Posterior cingulate gyrus (tissue), 11 donors: ENCODE measurements around the gene CD34.

ENCODE experiments used
- DNase-seq, 10 donors: peaks; one replicate each; pipeline versions ENCODE4 v3.0.0 to v3.0.0-alpha.2; 2020 to 2021; ENCODE audit warnings: mixed read lengths in 3 of 10
- intact Hi-C: fragments of 100-400 bp; cut with DNase I; formaldehyde crosslinking; loops from one replicate; pipeline ENCODE4 v1.15.1; 2023

CD34 gene

DNA sequence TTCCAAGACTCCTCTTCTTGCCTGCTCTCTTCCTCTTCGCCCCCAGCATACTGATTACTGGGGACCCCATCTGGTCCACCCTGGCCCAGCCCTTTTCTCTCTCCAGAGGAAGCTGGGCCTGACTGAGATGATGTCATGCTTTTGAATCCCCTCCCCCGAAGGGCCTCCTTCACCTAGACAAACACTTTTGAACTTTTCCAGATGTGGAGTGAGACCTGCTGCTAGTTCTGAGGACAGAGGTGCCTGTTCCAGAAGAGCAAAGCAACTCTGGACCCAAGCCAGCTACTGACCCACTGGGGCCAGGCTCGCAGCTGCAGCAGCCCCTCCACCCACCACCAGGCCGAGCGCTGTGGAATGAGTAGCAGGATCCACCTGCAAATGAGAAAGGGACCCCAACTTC is 8.4 kb downstream of the CD34 start:
- intact Hi-C loops = no loop called here
- DNase-seq = peak in 1 of 10 donors; percentile 66

DNA sequence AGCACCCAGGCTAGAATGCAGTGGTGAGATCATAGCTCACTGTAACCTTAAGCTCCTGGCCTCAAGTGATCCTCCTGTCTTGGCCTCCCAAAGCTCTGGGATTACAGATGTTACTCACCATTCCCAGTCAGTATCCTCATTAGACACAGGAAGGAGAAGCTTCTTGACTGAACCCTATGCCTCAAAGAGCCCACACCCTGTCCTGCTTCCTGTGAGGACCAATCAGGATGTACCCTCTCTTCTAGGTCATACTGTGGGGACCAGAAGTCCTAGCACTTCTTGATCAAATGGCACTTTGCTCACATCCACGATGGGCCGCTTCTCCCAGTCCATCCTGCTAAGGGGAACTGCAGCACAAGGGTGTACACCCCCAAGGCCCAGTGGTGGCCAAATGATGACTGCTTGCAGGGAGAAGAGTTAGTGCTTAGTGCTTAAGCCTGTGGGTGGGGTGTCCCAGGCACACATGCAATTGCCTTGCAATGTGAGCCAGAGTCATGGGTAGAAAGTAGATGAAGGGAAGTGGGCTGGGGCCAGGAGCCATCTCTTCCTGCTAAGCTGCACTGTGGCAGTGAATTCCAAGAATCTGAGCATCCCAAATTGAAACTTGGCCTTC is 9.8 kb downstream of the CD34 start:
- DNase-seq = no peak
- intact Hi-C loops = no loop called here

GRCh38 chr1:207898836-207899235 is 12.1 kb downstream of the CD34 start:
- DNase-seq = no peak
- intact Hi-C loops = no loop called here

GRCh38 chr1:207898260-207898659 is 12.7 kb downstream of the CD34 start:
- DNase-seq = no peak
- intact Hi-C loops = no loop called here

DNA sequence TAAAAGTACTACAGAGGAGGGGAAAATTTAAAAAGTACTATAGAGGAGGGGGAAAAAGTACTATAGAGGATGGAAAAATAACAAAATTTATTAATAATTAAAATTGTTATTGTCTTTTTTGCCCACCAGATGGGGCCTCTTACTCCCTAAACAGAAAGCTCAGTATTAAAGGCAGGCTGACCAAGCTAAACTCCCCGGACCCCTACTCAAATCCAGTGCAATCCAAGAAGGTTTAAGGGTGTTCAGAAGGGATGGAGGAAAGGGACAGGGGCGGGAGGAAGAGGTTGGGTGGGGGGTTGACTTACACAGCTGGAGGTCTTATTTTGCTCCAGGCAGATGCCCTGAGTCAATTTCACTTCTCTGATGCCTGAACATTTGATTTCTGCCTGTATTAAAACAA is 13.7 kb downstream of the CD34 start:
- intact Hi-C loops = loop anchor here (1.0 kb wide), 1 partner anchor 66 kb away; no protein-coding TSS in a partner anchor
- DNase-seq = no peak

GRCh38 chr1:207896547-207896946 is 14.4 kb downstream of the CD34 start:
- intact Hi-C loops = no loop called here
- DNase-seq = no peak

GRCh38 chr1:207894704-207895103 is 16.2 kb downstream of the CD34 start:
- DNase-seq = no peak
- intact Hi-C loops = no loop called here

GRCh38 chr1:207893737-207894582 is 17.0 kb downstream of the CD34 start:
- no peak for DNase-seq
- intact Hi-C loops = no loop called here

GRCh38 chr1:207892764-207893163 is 18.2 kb downstream of the CD34 start:
- intact Hi-C loops = no loop called here
- DNase-seq = no peak

GRCh38 chr1:207891148-207891547 is 19.8 kb downstream of the CD34 start:
- DNase-seq = no peak
- intact Hi-C loops = no loop called here

DNA sequence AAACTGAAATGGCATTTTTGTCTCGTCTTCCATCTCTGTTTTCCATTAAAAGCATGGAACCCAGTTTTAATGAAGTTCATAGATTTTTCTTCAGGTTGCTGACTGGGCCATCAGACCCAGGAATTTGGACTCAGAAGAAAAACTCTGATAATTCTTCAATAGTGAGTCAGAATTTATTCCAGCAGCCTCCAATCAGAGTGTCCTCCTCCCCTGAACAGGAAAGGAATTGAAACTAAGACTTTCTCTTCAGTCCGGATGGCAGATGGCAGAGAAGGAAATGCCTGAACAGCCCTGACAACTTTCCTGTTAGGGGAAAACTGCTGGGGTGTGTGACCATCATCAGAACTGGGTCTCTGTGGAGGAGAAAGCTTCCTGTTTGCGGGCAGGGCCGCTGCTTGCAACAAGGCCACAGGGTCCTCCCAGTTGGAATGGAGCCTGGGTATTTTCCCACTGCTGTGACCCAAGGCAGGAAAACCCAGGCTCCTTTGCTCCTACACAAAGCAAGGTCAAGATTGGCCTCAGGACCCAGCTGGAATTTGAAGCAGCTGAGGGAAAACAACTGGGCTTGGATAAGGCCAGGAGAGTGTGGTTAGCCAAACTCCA is 20.7 kb downstream of the CD34 start:
- intact Hi-C loops = no loop called here
- DNase-seq = peak in 3 of 10 donors; percentile 28 to 82 (median 31)

- intact Hi-C loops = no loop called here
- no peak for DNase-seq
Measured at GRCh38 chr1:207888652-207889051, 22.3 kb downstream of the CD34 start.

GRCh38 chr1:207887542-207888201 is 23.3 kb downstream of the CD34 start:
- intact Hi-C loops = no loop called here
- DNase-seq = peak in 1 of 10 donors; percentile 66

DNA sequence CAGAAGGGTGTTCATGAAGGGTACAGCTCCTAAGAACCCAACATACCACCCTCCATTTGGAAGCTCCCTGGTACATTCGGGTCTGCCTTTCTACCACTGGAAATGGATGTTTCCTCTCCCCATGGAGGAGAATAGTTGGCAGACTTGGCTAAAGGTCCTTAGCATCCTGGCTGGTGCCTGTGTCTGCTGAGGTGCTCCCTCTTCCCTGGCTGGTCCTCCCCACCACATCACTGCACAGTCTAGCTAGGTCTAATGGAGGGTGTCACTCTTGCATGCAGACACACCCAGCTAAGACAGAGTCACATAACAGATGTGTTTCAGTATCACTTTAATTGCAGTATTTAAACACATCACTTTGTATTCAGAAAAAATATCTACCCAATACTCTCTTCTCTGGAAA is 24.7 kb downstream of the CD34 start:
- no peak for DNase-seq
- intact Hi-C loops = no loop called here

GRCh38 chr1:207885129-207886032 is 25.5 kb downstream of the CD34 start:
- DNase-seq = peak; percentile 64 to 97 (median 83)
- intact Hi-C loops = loop anchor here (1.0 kb wide), 1 partner anchor 78 kb away; no protein-coding TSS in a partner anchor

DNA sequence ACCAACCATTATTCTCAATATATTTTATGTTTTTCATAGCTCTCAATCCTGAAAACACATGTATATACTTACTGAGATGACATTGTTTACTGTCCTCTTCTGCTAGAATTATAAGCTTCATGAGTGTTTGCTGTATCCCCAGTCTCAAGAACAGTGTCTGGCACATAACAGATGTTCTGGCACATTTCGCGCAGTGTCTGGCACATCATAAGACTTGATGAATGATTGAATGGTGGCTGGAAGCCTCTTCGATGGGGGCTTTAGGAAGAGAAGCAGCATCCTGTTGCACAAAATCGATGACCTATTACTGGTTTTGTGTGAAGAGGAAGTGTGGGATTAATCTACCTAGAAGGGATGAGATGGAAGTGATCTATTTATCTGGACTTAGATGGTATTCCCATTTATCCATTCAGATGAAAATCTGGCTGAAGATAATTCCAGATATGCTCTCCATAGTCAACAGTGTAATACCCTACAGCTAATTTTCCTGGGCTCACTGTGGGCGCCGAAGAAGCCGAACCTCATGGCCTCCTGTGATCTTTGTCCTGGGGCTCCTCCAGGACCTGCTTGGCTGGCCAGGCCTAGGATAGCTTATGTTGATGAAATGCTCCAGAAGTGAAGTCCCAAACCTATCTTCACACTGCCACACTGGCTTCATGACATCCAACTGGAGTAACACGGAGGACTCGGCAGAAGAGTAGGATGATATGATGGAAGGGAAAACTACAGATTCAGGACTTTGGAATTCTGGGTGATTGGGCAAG is 26.5 kb downstream of the CD34 start:
- intact Hi-C loops = loop anchor here (1.0 kb wide), 1 partner anchor 79 kb away; no protein-coding TSS in a partner anchor
- no peak for DNase-seq

DNA sequence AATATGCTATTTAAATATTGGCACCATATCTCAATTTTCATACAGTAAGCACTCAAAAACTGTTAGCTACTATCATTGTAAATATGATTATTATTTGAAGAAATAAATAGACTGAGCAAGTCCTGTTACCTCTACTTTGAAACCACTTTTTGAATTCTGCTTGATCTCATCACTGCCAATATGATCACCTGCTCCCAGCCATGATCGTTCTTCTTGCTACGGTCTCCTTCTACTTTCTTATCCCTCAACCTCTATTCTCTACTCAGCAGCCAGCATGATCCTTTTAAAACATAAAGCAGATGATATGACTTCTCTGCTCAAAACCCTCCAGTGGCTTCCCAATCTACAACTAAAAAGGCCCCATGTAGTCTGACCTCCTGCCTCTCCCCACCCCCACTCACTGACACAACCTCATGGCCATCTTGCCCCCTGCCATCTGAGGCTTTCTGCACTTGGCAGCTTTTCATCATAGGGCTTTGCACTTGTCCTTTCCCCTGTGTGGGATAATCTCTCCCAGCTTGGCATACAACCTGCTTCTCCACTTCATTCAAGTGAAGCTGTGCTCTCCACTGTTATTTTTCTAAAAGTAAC is 27.2 kb downstream of the CD34 start:
- no peak for DNase-seq
- intact Hi-C loops = no loop called here

DNA sequence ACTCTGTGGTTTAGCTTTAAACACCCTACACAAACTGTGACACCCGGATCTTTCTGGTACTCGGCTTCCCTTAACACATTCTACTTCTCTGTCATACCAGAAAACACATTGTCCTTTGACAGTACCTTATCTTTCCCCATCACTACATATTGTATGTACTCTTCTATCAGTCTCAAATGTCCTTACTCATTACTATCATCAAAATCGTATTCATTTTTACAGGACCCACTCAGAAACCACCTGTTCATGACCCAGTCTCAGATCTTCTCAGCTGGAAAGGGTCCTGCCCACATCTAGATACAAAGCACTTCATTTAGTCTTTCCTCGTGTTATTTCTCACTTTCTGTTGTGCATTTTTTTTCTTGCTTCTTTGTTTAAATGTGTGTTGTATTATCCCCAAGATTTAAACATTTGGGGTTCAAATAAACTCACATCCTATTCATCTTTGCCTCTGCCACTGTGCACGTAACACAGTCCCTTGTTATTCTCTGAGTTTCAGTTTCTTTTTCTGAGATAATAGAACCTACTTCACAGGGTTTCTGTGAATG is 27.7 kb downstream of the CD34 start:
- intact Hi-C loops = no loop called here
- no peak for DNase-seq

DNA sequence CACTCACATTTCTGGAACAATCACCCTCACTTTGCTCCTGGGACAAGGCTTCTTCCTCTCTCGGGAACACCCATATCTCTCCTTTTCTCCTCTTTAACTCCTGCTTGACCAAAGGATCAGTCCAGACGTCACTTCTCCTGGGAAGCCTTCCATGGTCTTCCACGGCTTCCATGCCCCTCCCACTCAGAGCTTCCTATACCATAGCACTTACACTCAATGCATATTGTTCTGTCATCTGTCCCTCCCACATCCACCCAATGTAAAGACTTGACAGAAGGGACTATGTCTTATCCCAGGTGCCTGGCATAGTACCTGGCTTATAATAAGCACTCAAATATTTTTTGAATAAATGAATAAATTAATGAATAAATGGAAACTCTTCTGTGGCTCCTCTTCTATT is 28.2 kb downstream of the CD34 start:
- no peak for DNase-seq

More for the DNA sequence above, 28.2 kb downstream of the CD34 start:
- intact Hi-C loops = no loop called here
